ENCODE measurements around the gene NAALADL2. TPM values are rescaled to one million over a fixed set of nuclear protein-coding genes. Genes with fewer than 3 reads are reported as not detected.
"Not testable (repeated sequence)": the region's sequence is repeated elsewhere in the genome, so short reads cannot be mapped to it uniquely, and the experiment has no call there.

The NAALADL2 gene
- total RNA-seq, 1 experiment from 2014 or later, result 4.8 TPM

DNA sequence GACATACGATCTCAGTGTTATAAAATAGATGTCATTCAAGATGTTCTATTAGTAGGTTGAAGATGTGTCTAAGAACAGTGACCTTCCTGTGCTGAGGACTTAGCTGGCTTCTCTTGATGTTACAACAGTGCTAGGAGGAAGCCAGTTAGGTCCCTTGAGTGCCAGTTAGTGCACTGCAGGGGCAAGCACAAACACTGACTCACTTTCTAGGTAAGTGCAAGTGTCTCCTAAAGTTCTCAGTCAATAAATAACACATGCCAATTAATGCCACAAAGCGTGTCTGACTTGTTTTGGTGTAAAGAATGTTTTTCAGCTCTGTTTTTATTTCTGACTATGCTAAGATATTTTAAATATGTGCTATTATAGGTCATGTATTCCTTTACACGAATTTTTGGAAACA lies 211.8 kb downstream of the NAALADL2 start:
- no peak for DNase-seq (ENCODE audit: low read depth)

- DNase-seq (ENCODE audit: low read depth), result no peak
Observed at GRCh38 chr3:175073219-175073905, 214.2 kb downstream of the NAALADL2 start.

GRCh38 chr3:175075269-175075668 lies 216.1 kb downstream of the NAALADL2 start:
- peak; percentile 27 for DNase-seq (ENCODE audit: low read depth)

- no peak for DNase-seq (ENCODE audit: low read depth)
Observed at GRCh38 chr3:175077216-175077615, 218.1 kb downstream of the NAALADL2 start.

DNA sequence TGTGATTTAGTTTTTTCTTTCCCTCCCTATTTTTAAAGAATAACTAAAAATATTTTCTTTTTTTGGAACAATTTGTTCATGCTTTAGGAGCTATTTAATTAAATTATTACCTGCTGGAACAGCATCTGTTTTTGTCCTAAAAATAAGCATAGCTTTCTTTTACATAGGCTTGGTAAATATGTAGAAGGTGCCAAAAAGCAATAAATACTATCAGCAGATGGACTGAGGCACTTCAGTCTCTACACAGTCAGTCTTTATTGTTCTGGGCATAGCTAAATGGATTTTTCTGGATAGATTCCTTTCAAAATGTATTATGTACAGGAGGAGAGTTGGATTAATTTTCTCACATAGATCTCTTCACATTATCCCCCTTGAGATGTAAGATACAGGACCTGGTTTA lies 223.5 kb downstream of the NAALADL2 start:
- no peak for DNase-seq (ENCODE audit: low read depth)

DNA sequence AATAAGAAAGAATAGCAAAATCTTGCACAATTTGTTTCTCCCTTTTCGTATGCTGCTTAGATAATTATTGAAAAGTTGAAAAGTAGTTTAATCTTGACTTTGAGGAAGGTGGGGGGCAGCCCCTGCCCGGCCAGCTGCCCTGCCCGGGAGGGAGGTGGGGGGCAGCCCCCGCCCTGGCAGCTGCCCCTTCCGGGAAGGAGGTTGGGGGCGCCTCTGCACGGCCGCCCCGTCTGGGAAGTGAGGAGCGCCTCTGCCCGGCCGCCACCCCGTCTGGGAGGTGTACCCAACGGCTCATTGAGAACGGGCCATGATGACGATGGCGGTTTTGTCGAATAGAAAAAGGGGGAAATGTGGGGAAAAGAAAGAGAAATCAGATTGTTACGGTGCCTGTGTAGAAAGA lies 228.0 kb downstream of the NAALADL2 start:
- DNase-seq (ENCODE audit: low read depth), result not testable (repeated sequence)

DNA sequence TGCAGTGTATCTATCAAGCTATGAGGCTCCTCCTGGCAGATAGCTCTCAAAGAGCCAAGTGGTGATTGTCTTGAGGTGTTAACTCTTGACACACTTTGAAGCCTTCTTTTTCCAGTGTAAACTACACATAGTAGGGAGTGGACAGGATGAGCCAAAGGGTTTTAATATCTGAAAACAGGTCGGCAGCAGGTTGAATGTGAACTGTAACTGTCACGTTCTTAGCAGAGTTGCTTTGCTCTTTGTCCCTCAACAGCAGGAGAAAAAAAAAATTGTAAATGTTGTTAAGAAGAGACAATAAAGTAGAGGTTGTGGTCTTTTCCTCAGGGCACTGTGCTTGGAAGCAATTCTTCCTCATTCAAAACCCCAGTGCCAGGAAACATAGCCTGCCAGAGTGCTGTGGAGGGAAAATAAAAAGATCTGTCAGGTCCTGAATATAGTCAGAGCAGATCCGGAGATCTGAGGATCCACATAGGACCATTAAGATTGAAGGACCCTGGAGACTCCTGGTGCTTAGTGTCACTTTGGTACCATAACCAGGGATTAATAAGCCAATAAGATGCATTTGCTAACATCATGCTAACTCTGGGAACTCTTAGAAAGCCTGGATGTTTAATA lies 229.7 kb downstream of the NAALADL2 start:
- DNase-seq (ENCODE audit: low read depth), result no peak

DNA sequence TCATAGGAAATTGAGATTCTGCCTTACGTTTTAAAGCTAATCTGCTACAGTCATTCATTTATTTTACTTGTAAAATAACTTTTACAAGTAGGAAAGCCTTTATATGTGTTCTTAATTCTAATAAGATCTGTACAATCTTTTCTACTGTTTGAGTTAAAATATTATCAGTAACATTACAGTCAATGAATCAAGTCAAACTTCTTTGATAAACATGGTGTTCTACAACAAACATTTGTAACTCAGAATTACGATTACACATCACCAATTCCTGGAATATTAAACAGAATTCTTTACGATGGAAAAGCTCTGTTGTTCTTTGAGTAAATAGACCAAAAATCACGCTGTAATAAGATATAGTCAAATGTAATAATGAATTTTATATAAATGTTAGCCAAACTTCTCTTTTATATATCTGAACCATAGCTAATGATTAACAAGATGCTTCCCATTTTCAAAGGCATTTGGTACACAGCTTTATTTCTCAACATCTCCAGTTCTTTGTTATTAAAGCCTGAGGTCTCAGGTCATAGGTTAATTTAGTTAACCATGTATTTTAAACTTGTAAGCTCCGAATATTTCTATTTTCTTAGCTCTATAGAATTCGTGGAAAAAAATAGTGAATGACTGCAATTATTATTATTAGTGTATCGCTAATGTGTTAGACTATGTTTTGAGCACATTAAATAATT lies 232.4 kb downstream of the NAALADL2 start:
- DNase-seq (ENCODE audit: low read depth), result no peak

DNA sequence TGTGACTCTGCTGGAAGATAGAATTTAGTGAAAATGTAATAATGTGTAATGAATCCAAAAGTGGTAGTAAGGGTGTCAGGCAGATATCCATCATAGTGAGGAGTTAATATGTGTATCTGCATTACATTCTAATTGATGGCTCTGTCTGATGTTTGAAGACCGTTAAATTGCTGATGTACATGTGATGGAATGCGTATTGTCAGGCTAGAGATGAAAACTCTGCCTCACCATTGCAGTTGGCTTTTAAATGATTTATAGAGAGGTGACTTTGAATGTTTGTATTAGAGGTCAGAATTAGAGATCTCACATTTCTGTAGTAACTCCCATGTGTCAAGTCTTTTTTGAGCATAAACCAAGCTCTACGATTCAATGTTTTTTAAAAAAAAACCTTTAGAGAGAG lies 234.6 kb downstream of the NAALADL2 start:
- no peak for DNase-seq (ENCODE audit: low read depth)

DNA sequence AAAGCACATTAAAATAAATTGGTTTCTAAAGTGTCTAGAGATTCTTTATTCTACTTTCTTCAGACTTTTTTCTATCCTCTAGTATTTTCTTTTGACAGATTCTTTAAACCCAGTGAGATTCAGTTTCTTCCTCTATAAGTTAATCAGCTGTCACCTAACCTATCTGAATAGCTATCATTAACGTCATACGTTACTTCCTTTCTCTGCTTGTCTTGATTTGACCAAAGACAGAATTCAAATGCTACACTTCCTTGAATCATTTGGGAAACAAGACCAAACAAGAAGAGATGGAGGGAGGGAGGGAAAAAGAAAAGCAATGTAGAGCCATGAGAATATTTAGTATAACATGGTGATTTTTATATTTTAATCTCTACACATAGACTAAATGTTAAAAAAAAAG lies 235.2 kb downstream of the NAALADL2 start:
- DNase-seq (ENCODE audit: low read depth), result no peak

DNA sequence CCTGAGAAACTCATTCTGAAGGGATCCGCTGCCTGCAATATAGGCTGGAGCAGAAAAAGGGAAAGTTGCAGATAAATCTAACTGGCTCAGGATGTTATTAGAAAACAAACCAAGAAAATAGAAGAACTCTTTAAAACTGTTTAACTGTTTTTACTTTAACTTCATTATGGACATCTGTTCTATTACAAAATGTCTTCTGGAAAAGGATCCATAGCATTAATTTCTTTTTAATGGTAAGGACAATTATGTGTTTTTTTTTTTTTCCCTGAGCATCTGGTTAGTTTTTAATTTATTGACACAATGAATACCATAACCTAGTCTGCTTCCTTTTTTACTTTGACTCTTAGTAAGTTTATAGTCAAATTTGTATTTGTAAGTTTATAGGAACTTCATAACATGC lies 239.5 kb downstream of the NAALADL2 start:
- no peak for DNase-seq (ENCODE audit: low read depth)

DNA sequence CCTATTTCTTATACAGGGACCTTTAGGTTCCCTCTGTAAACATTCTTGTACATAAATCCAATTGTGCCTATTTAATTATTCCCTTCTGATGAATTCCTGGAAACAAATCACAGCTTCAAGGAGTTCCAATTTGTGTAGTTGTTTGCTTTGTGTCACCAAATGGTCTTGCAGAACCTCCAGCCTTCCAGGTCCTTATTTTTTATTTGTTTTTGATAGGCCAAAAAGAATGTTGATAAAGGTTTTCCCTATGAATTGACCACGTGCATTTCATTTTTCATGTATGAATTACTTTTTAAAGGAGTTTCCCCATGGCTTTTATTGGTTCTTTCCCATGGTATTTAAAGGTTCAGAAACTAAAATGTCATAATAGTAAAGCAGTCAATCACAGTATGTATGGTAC lies 243.0 kb downstream of the NAALADL2 start:
- no peak for DNase-seq (ENCODE audit: low read depth)

DNA sequence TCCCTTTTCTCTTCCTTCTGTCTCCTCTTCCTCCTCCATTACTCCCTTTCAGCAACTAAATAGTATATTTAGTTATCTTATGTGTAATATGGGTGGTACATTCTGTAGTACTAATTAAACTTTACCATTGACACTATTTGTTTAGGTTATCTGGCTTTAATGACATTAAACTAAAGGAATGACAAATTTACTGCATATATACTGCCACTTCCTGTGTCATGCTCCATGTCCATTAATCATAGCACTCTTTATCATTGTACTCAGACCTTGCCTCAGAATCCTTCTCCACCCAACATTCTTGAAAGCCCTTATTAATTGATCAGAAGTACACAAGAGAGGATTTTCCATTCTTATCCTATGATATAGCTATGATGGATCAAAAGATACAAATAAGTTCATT lies 244.2 kb downstream of the NAALADL2 start:
- DNase-seq (ENCODE audit: low read depth), result no peak

GRCh38 chr3:175105066-175105465 lies 245.9 kb downstream of the NAALADL2 start:
- DNase-seq (ENCODE audit: low read depth), result peak; percentile 8

- DNase-seq (ENCODE audit: low read depth), result no peak
Observed at GRCh38 chr3:175107231-175107630, 248.1 kb downstream of the NAALADL2 start.

- DNase-seq (ENCODE audit: low read depth), result no peak
Observed at GRCh38 chr3:175107995-175108394, 248.9 kb downstream of the NAALADL2 start.

- DNase-seq (ENCODE audit: low read depth), result peak; percentile 41
Observed at GRCh38 chr3:175108613-175109151, 249.5 kb downstream of the NAALADL2 start.

DNA sequence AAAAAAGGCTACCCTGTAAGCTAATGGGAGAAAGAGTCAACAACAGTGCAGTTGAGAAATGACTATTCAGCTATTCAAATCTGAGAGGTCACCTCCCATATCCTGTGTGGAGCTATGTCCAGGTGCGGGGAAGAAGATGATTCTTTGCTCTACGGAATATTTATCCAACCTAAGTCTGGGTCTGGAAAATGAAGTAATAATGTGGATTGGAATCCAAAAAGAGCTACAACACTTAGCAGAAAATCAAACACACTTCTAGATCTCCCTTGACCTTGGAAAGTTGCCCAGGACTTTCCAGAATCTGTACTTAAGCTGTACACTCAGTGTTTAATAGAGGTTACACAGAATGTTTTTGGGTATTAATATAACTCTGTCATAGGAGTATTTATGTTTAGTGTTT lies 251.9 kb downstream of the NAALADL2 start:
- peak; percentile 27 for DNase-seq (ENCODE audit: low read depth)

- no peak for DNase-seq (ENCODE audit: low read depth)
Observed at GRCh38 chr3:175118382-175118941, 259.3 kb downstream of the NAALADL2 start.

DNA sequence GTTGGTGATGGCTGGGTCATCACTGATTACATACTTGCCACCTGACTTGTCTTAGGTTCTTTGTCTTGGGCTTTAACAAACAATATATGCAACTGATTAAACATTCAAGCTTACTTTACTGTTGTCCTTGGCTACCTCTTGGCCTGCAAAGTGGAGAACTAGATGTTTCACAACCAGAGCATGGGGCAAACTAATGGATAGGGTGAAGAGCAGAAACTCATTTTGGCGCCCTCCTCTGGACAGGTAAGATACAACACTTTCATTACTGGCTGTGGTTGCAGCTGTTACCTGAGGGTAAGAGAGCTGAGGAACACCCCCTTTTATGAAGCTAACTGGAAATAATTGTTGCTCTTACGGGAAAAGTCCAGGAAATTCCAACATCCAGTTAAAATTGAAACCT lies 262.1 kb downstream of the NAALADL2 start:
- DNase-seq (ENCODE audit: low read depth), result no peak

DNA sequence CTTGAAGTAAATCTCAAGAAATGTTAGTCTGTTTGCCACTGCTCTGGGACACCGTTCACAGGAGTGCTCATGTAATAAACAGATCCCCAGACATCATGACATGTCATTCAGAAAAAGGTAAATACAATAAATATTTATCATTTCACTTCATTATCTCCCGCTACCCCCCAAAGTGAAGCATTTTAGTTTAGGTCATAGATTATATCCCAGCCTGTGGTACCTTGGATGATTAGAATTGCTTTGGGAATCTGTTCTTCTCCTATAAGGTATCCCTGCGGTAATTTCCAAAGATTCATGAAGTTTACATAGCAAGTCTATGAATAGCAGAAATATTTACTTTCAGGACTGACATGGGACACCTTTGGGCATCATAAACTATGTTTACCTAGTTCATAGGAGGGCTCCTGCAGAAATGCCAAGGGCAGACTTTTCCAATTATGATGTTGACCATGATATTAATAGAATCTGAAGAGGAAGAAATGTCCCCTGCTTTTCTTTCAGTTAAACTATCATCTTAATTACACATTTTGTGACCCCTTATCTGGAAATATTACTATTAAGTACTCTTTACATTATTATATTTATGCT lies 268.0 kb downstream of the NAALADL2 start:
- no peak for DNase-seq (ENCODE audit: low read depth)

DNA sequence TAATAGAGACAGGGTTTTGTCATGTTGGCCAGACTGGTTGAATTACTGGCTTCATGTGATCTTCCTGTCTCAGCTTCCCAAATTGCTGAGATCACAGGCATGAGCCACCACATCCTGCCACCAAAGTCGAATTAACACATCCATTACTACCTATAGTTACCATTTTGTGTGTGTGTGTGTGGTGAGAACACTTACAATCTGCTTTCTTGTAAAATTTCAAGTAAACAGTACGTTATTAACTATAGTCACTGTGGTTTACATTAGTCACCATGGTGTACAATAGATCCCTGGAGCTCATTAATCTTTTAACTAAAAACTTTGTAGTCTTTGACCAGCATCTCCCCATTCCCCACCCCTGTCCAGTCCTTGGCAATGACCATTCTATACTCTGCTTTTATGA lies 270.0 kb downstream of the NAALADL2 start:
- peak; percentile 24 for DNase-seq (ENCODE audit: low read depth)

All from LHCN-M2 (cell line).